Measurements from ENCODE around the gene C2orf49. TPM values are rescaled to one million over a fixed set of nuclear protein-coding genes. Genes with fewer than 3 reads are reported as not detected.

Gene C2orf49
- total RNA-seq: 28.3 and 38.6 TPM in 2 replicates

GRCh38 chr2:105337122-105338019, at the start of gene C2orf49:
Gene C2orf49, plus strand, starts transcription at chr2:105337540. Its CDS starts 48 bp downstream, at chr2:105337588.

GRCh38 chr2:105329561-105330495, 7.5 kb upstream of the C2orf49 start, which contains the start of gene TGFBRAP1:
Gene TGFBRAP1, minus strand, starts transcription at chr2:105329735. Its CDS starts 21,434 bp downstream, at chr2:105308301.

GRCh38 chr2:105398336-105399206, 61.2 kb downstream of the C2orf49 start, which contains the start of gene FHL2:
Gene FHL2, minus strand, starts transcription at chr2:105399051. Its CDS starts 12,535 bp downstream, at chr2:105386516.

Other genes starting within 250 kb of the C2orf49 start
- gene GPR45, start 95.8 kb upstream of the C2orf49 start, total RNA-seq: not detected in 2 replicates
- gene TGFBRAP1, start 7.8 kb upstream of the C2orf49 start, total RNA-seq: 17.4 and 27.2 TPM in 2 replicates
- gene FHL2, start 61.5 kb downstream of the C2orf49 start, total RNA-seq: 60.8 and 130 TPM in 2 replicates

All from nasal cavity respiratory epithelium epithelial cell of viscerocranial mucosa (primary cell).